Tibial nerve (tissue), 4 donors: ENCODE data around the gene TMEM259.

ENCODE experiments used
- CTCF ChIP-seq, 5 experiments: fragments of 200-600 bp in 3 of 5; fragments of 450-650 bp in 2 of 5; sonication (generic) in 3 of 5; IDR thresholded peaks; one replicate each; pipeline ENCODE4 v1.5.1; 2016 to 2019; ENCODE audit warnings: antibody characterized with exemption in 5 of 5, mild to moderate bottlenecking in 3 of 5, moderate library complexity in 2 of 5
- EP300 ChIP-seq, 2 donors: sonication (generic); formaldehyde crosslinking; IDR thresholded peaks; one replicate each; pipeline ENCODE4 v1.6.1; 2017; ENCODE audit warnings: antibody characterized with exemption in 2 of 2, mild to moderate bottlenecking in 1 of 2
- POLR2A ChIP-seq, 2 donors: fragments of 450-650 bp; IDR thresholded peaks; one replicate each; pipeline ENCODE4 v1.6.1; 2017; ENCODE audit warnings: antibody characterized with exemption in 2 of 2, mild to moderate bottlenecking in 2 of 2, moderate library complexity in 2 of 2

GRCh38 chr19:1063909-1064660 lies 43.2 kb upstream of the TMEM259 start:
- no peak for TF ChIP-seq CTCF (IDR thresholded peaks at IDR 0.05)
- no peak for TF ChIP-seq POLR2A (IDR thresholded peaks at IDR 0.05)
- TF ChIP-seq EP300 (IDR thresholded peaks at IDR 0.05): no peak
